ENCODE results near the gene GLB1L3.

The GLB1L3 gene

GRCh38 chr11:134363161-134363560 is 87.0 kb downstream of the GLB1L3 start:
- DNase-seq (ENCODE audit: low spot score): no peak

- no peak for DNase-seq (ENCODE audit: low spot score)
Observed at GRCh38 chr11:134363592-134363991, 87.4 kb downstream of the GLB1L3 start.

GRCh38 chr11:134364261-134364660 is 88.1 kb downstream of the GLB1L3 start:
- no peak for DNase-seq (ENCODE audit: low spot score)

DNA sequence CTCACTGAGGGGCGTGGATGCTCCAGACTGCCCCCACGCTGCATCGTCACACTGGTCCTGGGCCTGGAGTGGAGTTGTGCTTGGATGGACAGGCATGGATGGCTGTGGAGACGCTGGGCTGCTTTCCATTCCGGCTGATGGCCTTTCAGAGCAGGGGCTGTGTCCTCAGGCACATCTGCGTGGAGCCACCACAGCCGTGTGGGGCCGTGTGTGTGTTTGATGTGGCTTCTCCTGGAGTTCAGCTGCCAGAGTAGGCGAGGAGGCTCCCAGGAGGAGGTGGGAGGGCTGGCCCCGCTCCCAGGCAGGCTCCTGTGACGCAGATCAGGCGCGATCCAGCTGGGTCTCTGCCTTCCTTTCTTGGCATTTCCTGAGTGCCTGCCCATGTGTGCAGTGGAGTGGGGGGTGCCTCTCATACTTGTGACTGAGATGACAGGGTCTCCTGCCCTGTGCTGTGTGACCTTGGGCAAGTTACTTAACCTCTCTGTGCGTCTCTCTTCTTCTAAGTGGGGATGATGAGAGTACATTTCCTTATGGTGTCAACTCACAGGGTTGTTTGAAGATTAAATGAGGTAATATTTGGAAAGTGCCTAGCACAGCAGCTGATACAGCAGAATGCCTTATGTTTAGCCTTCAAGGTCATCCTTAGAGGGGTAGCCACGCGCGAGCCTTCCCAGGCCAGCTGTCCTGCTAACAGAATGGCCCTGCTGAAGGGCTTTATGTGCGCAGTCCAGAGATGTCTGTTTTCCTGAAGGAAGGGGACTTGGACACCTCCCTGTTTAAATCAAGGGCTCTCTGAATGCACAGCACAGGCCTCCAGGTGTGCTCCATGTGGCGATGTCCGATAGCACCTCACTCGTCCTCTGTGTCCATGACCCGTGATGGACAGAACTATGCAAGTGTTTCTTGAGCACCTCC is 89.1 kb downstream of the GLB1L3 start:
- no peak for DNase-seq (ENCODE audit: low spot score)

- no peak for DNase-seq (ENCODE audit: low spot score)
Observed at GRCh38 chr11:134366254-134366653, 90.1 kb downstream of the GLB1L3 start.

GRCh38 chr11:134367781-134368180 is 91.6 kb downstream of the GLB1L3 start:
- DNase-seq (ENCODE audit: low spot score): no peak

Data from D341Med (cell line).